ENCODE measurements around the gene AKAP6. TPM values are rescaled to one million over a fixed set of nuclear protein-coding genes. Genes with fewer than 3 reads are reported as not detected.

AKAP6 gene
- total RNA-seq, 1 donor from 2014 or later: 2.8 TPM

GRCh38 chr14:32847867-32848266, 518.8 kb downstream of the AKAP6 start:
- H3K27me3 ChIP-seq (ENCODE audit: insufficient read depth, low read length): no peaks in the 10 kb centered on the region
- Mint-ChIP-seq H3K27me3 (ENCODE audit: low read depth, unreplicated experiment) (peaks cover 10% of the 10 kb centered on the region), H3K4me3 (ENCODE audit: unreplicated experiment) (no peak overlapping the region), H3K4me1 (ENCODE audit: low read depth, unreplicated experiment) (no peaks in the 10 kb centered on the region), H3K9me3 (ENCODE audit: unreplicated experiment) (peaks cover under 1% of the 10 kb centered on the region), H3K27ac (ENCODE audit: unreplicated experiment) (no peak overlapping the region), H3K36me3 (ENCODE audit: low read depth, unreplicated experiment) (no peaks in the 10 kb centered on the region)
- TF ChIP-seq EZH2 (IDR thresholded peaks at IDR 0.05; ENCODE audit: insufficient read depth, low read length) (no peak), CTCF (IDR thresholded peaks at IDR 0.05; ENCODE audit: insufficient read depth, low read depth, low read length) (no peak)
- H3K4me1 ChIP-seq (ENCODE audit: insufficient read depth, low read length): no peaks in the 10 kb centered on the region
- DNase-seq (ENCODE audit: low read depth) (no peak), FAIRE-seq (no peak)
- H3K9ac ChIP-seq (ENCODE audit: low read length): no peak overlapping the region
- H3K4me3 ChIP-seq (ENCODE audit: insufficient read depth, low read depth, low read length): no peak overlapping the region
- H3K27ac ChIP-seq (ENCODE audit: low read depth, low read length): no peak overlapping the region
- H3K4me2 ChIP-seq (ENCODE audit: low read length): no peak overlapping the region
- no peaks in the 10 kb centered on the region for H3K36me3 ChIP-seq (ENCODE audit: insufficient read depth, low read length)
- H3K9me3 ChIP-seq (ENCODE audit: insufficient read depth, low read depth, low read length): no peaks in the 10 kb centered on the region
- H2AFZ ChIP-seq (ENCODE audit: low read depth, low read length): no peak overlapping the region
- H4K20me1 ChIP-seq (ENCODE audit: insufficient read depth, low read length): no peaks in the 10 kb centered on the region
- no peaks in the 10 kb centered on the region for H3K79me2 ChIP-seq (ENCODE audit: insufficient read depth, low read length)

- FAIRE-seq: no peak
- no peak overlapping the region for H3K4me3 Mint-ChIP-seq (ENCODE audit: unreplicated experiment)
- TF ChIP-seq EZH2 (IDR thresholded peaks at IDR 0.05; ENCODE audit: insufficient read depth, low read length): no peak
- no peak for TF ChIP-seq CTCF (IDR thresholded peaks at IDR 0.05; ENCODE audit: insufficient read depth, low read depth, low read length)
- Histone ChIP-seq H4K20me1 (ENCODE audit: insufficient read depth, low read length) (no peaks in the 10 kb centered on the region), H3K4me3 (ENCODE audit: insufficient read depth, low read depth, low read length) (no peak overlapping the region), H3K79me2 (ENCODE audit: insufficient read depth, low read length) (no peaks in the 10 kb centered on the region), H3K27ac (ENCODE audit: low read depth, low read length) (no peak overlapping the region), H3K27me3 (ENCODE audit: insufficient read depth, low read length) (no peaks in the 10 kb centered on the region), H3K4me2 (ENCODE audit: low read length) (no peak overlapping the region), H2AFZ (ENCODE audit: low read depth, low read length) (no peak overlapping the region), H3K36me3 (ENCODE audit: insufficient read depth, low read length) (no peaks in the 10 kb centered on the region), H3K9ac (ENCODE audit: low read length) (no peak overlapping the region), H3K9me3 (ENCODE audit: insufficient read depth, low read depth, low read length) (no peaks in the 10 kb centered on the region), H3K4me1 (ENCODE audit: insufficient read depth, low read length) (no peaks in the 10 kb centered on the region)
- H3K36me3 Mint-ChIP-seq (ENCODE audit: low read depth, unreplicated experiment): no peaks in the 10 kb centered on the region
- DNase-seq (ENCODE audit: low read depth): no peak
- H3K27ac Mint-ChIP-seq (ENCODE audit: unreplicated experiment): no peak overlapping the region
- H3K9me3 Mint-ChIP-seq (ENCODE audit: unreplicated experiment): no peaks in the 10 kb centered on the region
- no peaks in the 10 kb centered on the region for H3K4me1 Mint-ChIP-seq (ENCODE audit: low read depth, unreplicated experiment)
- peaks cover 2% of the 10 kb centered on the region for H3K27me3 Mint-ChIP-seq (ENCODE audit: low read depth, unreplicated experiment)
Measured at GRCh38 chr14:32865827-32866376, 536.8 kb downstream of the AKAP6 start.

- no peak overlapping the region for H3K27ac ChIP-seq (ENCODE audit: low read depth, low read length)
Measured at GRCh38 chr14:32883188-32883587, 554.1 kb downstream of the AKAP6 start.

More at GRCh38 chr14:32883188-32883587, 554.1 kb downstream of the AKAP6 start:
- Mint-ChIP-seq H3K4me3 (ENCODE audit: unreplicated experiment) (no peak overlapping the region), H3K36me3 (ENCODE audit: low read depth, unreplicated experiment) (no peaks in the 10 kb centered on the region), H3K27me3 (ENCODE audit: low read depth, unreplicated experiment) (no peaks in the 10 kb centered on the region), H3K4me1 (ENCODE audit: low read depth, unreplicated experiment) (peaks cover 2% of the 10 kb centered on the region), H3K27ac (ENCODE audit: unreplicated experiment) (no peak overlapping the region), H3K9me3 (ENCODE audit: unreplicated experiment) (no peaks in the 10 kb centered on the region)
- Histone ChIP-seq H3K4me2 (ENCODE audit: low read length) (no peak overlapping the region), H3K4me1 (ENCODE audit: insufficient read depth, low read length) (no peaks in the 10 kb centered on the region), H3K36me3 (ENCODE audit: insufficient read depth, low read length) (no peaks in the 10 kb centered on the region), H3K9me3 (ENCODE audit: insufficient read depth, low read depth, low read length) (no peaks in the 10 kb centered on the region), H2AFZ (ENCODE audit: low read depth, low read length) (no peak overlapping the region), H3K4me3 (ENCODE audit: insufficient read depth, low read depth, low read length) (no peak overlapping the region), H3K27me3 (ENCODE audit: insufficient read depth, low read length) (no peaks in the 10 kb centered on the region), H4K20me1 (ENCODE audit: insufficient read depth, low read length) (no peaks in the 10 kb centered on the region), H3K9ac (ENCODE audit: low read length) (no peak overlapping the region), H3K79me2 (ENCODE audit: insufficient read depth, low read length) (no peaks in the 10 kb centered on the region)
- FAIRE-seq (no peak), DNase-seq (ENCODE audit: low read depth) (no peak)
- TF ChIP-seq CTCF (IDR thresholded peaks at IDR 0.05; ENCODE audit: insufficient read depth, low read depth, low read length) (no peak), EZH2 (IDR thresholded peaks at IDR 0.05; ENCODE audit: insufficient read depth, low read length) (no peak)
